AG09319 (cell line): Measurements from ENCODE around the gene CLEC3B.

Experiments
- DNase-seq: peaks from one replicate; pipeline ENCODE4 v3.0.0-alpha.2; 2010; ENCODE audit warnings: low read depth; ENCODE audit errors: extremely low read depth
- TF ChIP-seq, protein P1 (sequence below): IDR thresholded peaks from 2 replicates; pipeline ENCODE4 v1.5.1; 2011; ENCODE audit warnings: low read depth, mild to moderate bottlenecking, inconsistent platforms, low read length, moderate library complexity

The CLEC3B gene

GRCh38 chr3:45026957-45027356 is 854 bp downstream of the CLEC3B start:
- TF ChIP-seq, protein P1, sequence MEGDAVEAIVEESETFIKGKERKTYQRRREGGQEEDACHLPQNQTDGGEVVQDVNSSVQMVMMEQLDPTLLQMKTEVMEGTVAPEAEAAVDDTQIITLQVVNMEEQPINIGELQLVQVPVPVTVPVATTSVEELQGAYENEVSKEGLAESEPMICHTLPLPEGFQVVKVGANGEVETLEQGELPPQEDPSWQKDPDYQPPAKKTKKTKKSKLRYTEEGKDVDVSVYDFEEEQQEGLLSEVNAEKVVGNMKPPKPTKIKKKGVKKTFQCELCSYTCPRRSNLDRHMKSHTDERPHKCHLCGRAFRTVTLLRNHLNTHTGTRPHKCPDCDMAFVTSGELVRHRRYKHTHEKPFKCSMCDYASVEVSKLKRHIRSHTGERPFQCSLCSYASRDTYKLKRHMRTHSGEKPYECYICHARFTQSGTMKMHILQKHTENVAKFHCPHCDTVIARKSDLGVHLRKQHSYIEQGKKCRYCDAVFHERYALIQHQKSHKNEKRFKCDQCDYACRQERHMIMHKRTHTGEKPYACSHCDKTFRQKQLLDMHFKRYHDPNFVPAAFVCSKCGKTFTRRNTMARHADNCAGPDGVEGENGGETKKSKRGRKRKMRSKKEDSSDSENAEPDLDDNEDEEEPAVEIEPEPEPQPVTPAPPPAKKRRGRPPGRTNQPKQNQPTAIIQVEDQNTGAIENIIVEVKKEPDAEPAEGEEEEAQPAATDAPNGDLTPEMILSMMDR: no peak
- no peak for DNase-seq

- TF ChIP-seq, protein P1: no peak
- no peak for DNase-seq
Observed at GRCh38 chr3:45027441-45027840, 1.3 kb downstream of the CLEC3B start.

GRCh38 chr3:45029216-45029615 is 3.1 kb downstream of the CLEC3B start:
- TF ChIP-seq, protein P1: no peak
- DNase-seq: no peak

DNA sequence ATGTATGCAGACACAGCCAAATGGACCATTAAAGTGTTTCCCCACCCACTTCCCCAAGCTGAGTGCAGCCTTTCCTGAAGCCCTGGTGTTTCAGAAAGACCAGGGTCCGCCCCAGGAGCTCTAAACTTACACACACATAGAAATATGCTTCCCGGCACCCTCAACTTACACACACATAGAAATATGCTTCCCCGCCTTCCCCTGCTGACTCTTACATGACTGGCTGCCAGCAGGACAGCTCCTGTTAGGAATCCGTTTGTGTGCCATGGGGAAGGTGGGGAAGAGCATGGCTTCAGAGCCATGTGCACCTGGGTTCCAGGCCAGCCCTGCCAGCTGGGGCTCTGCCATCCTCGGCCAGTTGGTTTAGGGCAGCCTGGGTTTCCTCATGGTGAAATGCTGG is 3.6 kb downstream of the CLEC3B start:
- TF ChIP-seq, protein P1: no peak
- DNase-seq: no peak

DNA sequence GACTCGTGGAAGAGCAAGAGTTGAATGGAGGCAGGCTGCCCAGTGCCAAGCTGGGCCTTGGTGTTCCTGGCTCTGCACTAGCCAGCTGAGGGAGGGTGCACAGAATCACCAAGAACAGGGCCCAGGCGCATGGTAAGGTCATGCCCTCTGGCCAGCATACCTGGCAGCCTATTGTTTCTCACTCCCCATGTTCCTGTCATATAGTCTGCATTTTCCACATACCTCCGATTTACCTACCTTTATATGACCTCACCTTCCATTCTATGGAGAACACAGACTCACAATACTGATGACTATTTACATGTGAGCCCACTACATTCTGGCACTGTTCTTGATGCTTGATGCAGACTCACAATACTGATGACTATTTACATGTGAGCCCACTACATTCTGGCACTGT is 5.4 kb downstream of the CLEC3B start:
- TF ChIP-seq, protein P1: no peak
- no peak for DNase-seq

DNA sequence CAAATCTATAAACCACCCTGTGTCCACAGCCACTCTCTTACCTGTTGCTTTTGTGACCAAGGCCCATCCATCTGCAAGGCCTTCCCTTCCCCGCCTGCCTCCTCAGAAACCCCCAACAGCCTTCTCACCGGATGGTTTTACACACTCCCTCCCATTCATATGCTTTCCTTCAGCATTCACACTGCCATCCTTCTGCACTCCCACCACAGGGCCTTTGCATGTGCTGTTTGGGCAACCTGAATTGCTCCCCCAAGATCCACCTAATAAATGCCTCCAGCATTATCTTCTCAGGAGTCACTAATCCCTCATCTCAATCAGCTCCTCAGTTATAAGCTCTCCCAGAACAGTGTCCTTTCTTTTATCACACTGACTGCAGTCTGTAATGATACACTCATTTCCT is 6.0 kb downstream of the CLEC3B start:
- TF ChIP-seq, protein P1: no peak
- DNase-seq: no peak

- TF ChIP-seq, protein P1: no peak
- DNase-seq: no peak
Observed at GRCh38 chr3:45033791-45034190, 7.7 kb downstream of the CLEC3B start.
